Nephron progenitor cell (in vitro differentiated cells): Measurements from ENCODE around the gene DNAAF9.

Source experiments
- DNase-seq: peaks from one replicate; pipeline ENCODE4 v3.0.0; 2021
- H3K27ac Mint-ChIP-seq: 2 replicates; pipeline ENCODE4 v1.8.0; 2021; ENCODE audit warnings: mild to moderate bottlenecking, moderate library complexity, mixed read lengths
- H3K27me3 Mint-ChIP-seq: 2 replicates; pipeline ENCODE4 v1.8.0; 2021; ENCODE audit warnings: mild to moderate bottlenecking, low read depth, mixed read lengths; ENCODE audit not compliant: poor library complexity
- H3K36me3 Mint-ChIP-seq: 2 replicates; pipeline ENCODE4 v1.8.0; 2021; ENCODE audit warnings: low read depth, mixed read lengths
- H3K4me1 Mint-ChIP-seq: 2 replicates; pipeline ENCODE4 v1.8.0; 2021; ENCODE audit warnings: mixed read lengths
- H3K4me3 Mint-ChIP-seq: 2 replicates; pipeline ENCODE4 v1.8.0; 2021; ENCODE audit warnings: mild to moderate bottlenecking, moderate library complexity, mixed read lengths
- H3K9me3 Mint-ChIP-seq: 2 replicates; pipeline ENCODE4 v1.8.0; 2021; ENCODE audit warnings: mild to moderate bottlenecking, moderate library complexity, mixed read lengths
- TF ChIP-seq, protein P1 (sequence below): fragments of 200-600 bp; sonication (generic); IDR thresholded peaks from 2 replicates; pipeline ENCODE4 v1.5.0; 2021; ENCODE audit warnings: antibody characterized with exemption

DNAAF9 gene

DNA sequence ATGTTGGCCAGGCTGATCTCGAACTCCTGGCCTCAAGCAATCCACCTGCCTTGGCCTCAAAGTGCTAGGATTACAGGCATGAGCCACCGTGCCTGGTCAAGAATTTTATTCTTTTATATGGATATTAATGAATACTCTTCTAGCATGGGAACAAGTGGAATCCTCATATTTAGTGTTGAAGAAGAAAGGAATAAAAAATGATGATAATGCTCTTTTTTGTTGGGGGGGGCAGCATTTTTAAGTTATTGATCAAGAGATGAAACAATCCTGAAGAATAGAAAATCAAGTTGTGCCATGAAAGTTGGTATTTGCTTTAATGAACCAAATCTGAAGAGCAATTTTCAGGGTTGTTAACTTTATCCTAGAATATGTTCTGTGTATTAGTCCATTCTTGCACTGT, 6.7 kb upstream of the DNAAF9 start:
- peaks cover 23% of the 10 kb centered on the region for H3K9me3 Mint-ChIP-seq
- TF ChIP-seq, protein P1, sequence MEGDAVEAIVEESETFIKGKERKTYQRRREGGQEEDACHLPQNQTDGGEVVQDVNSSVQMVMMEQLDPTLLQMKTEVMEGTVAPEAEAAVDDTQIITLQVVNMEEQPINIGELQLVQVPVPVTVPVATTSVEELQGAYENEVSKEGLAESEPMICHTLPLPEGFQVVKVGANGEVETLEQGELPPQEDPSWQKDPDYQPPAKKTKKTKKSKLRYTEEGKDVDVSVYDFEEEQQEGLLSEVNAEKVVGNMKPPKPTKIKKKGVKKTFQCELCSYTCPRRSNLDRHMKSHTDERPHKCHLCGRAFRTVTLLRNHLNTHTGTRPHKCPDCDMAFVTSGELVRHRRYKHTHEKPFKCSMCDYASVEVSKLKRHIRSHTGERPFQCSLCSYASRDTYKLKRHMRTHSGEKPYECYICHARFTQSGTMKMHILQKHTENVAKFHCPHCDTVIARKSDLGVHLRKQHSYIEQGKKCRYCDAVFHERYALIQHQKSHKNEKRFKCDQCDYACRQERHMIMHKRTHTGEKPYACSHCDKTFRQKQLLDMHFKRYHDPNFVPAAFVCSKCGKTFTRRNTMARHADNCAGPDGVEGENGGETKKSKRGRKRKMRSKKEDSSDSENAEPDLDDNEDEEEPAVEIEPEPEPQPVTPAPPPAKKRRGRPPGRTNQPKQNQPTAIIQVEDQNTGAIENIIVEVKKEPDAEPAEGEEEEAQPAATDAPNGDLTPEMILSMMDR = no peak
- no peak for DNase-seq
- no peak overlapping the region for H3K4me3 Mint-ChIP-seq
- no peaks in the 10 kb centered on the region for H3K4me1 Mint-ChIP-seq
- H3K27ac Mint-ChIP-seq = no peak overlapping the region
- no peaks in the 10 kb centered on the region for H3K36me3 Mint-ChIP-seq
- peaks cover 26% of the 10 kb centered on the region for H3K27me3 Mint-ChIP-seq

DNA sequence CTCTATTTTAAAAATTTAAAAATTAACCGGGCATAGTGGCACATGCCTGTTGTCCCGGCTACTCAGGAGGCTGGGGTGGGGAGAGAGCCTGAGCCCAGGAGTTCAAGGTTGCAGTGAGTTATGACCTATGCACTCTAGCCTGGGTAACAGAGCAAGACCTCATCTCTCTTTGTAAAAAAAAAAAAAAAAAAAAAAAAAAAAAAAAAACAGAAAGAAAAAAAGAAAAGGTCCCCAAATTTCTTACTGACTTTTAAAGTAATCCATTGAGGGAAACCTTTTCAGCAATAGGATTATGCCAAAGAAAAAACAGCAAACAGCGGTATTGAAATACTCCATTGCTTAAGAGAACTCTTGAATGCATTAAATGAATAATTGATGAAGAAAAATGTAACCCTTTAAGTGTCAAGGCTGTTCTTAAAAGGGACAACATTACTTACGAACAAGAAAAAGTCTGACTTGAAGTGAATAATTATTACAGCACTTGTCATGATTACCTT, 6.0 kb upstream of the DNAAF9 start:
- Mint-ChIP-seq H3K4me3 (no peak overlapping the region), H3K27me3 (peaks cover 27% of the 10 kb centered on the region), H3K36me3 (no peaks in the 10 kb centered on the region), H3K4me1 (peaks cover 5% of the 10 kb centered on the region), H3K27ac (no peak overlapping the region), H3K9me3 (peaks cover 23% of the 10 kb centered on the region)
- TF ChIP-seq, protein P1 = no peak
- DNase-seq = no peak

GRCh38 chr20:3412600-3413392, 5.3 kb upstream of the DNAAF9 start:
- Mint-ChIP-seq H3K27me3 (peaks cover 27% of the 10 kb centered on the region), H3K36me3 (no peaks in the 10 kb centered on the region), H3K9me3 (peaks cover 23% of the 10 kb centered on the region), H3K27ac (no peak overlapping the region), H3K4me1 (peaks cover 10% of the 10 kb centered on the region), H3K4me3 (no peak overlapping the region)
- TF ChIP-seq, protein P1 = no peak
- DNase-seq = no peak

DNA sequence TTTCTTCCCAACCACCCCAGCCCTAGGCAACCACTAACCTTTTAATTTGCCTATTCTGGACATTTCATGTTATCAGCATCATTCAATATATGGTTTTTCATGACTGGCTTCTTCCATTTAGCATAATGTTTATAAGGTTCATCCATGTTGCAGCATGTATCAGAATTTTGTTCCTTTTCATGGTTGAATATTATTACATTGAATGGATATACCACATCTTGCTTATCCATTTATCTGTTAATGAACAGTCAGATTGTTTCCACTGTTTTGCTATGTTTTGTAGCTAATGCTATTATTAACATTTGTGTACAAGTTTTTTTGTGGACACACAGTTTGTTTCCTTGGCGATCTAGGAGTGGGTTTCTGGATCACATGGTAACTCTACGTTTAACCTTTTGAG, 3.0 kb upstream of the DNAAF9 start:
- Mint-ChIP-seq H3K27ac (no peak overlapping the region), H3K4me3 (no peak overlapping the region), H3K36me3 (no peaks in the 10 kb centered on the region), H3K9me3 (peaks cover 17% of the 10 kb centered on the region), H3K27me3 (peaks cover 32% of the 10 kb centered on the region), H3K4me1 (peaks cover 26% of the 10 kb centered on the region)
- TF ChIP-seq, protein P1 = no peak
- DNase-seq = no peak

DNA sequence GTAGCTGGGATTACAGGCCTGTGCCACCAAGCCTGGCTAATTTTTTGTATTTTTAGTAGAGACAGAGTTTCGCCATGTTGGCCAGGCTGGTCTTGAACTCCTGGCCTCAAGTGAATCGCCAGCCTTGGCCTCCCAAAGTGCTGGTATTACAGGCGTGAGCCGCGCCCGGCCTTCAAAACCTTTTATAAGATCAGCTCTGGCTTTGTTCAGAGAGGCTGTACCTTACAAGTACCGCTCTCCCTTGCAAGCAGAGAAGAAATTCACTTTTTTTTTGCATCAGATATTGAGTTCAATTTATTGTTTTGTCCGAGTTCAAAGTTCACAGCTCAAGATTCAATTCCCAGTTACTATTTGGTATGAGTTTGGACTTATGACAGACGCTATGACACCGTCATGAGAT, 1.9 kb upstream of the DNAAF9 start:
- TF ChIP-seq, protein P1 = no peak
- Mint-ChIP-seq H3K4me1 (peaks cover 31% of the 10 kb centered on the region), H3K9me3 (peaks cover 17% of the 10 kb centered on the region), H3K4me3 (peak overlapping the region; percentile 96), H3K27me3 (peaks cover 32% of the 10 kb centered on the region), H3K27ac (no peak overlapping the region), H3K36me3 (no peaks in the 10 kb centered on the region)
- no peak for DNase-seq
